Astrocyte (in vitro differentiated cells and primary cell): ENCODE data around the gene OSBPL3.

Experiments used
- CTCF ChIP-seq: IDR thresholded peaks from 2 replicates; pipeline ENCODE4 v1.5.1; 2011; ENCODE audit warnings: low read depth, mild to moderate bottlenecking, inconsistent platforms, low read length, moderate library complexity; ENCODE audit not compliant: insufficient read depth
- EZH2 ChIP-seq: IDR thresholded peaks from 2 replicates; pipeline ENCODE4 v1.6.1; 2012; ENCODE audit warnings: mild to moderate bottlenecking, low read length, inconsistent platforms; ENCODE audit not compliant: insufficient read depth

DNA sequence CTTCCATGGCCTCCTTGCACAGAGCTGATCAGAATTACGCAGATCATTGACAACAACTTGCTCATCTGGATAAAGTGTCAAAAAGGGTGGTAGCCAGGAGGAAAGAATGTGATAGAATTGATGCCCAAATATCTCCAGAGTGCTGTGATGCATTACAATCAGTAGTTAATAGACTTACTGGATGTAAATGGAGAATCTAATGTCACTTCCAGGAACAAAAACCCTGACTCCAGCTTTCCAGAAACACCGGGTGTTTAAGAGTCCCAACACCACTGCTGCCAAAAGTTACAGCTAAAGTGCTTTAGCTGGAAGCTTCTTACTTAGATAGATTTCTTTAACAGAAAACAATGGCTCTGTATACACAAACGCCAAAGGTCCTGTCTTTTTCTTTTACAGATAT lies 25.7 kb upstream of the OSBPL3 start:
- no peak for TF ChIP-seq CTCF
- no peak for TF ChIP-seq EZH2
